ENCODE data around the gene OOSP1. TPM values are rescaled to one million over a fixed set of nuclear protein-coding genes. Genes with fewer than 3 reads are reported as not detected.
"Not testable (repeated sequence)": the region's sequence is repeated elsewhere in the genome, so short reads cannot be mapped to it uniquely, and the experiment has no call there.

Gene OOSP1
- total RNA-seq, 1 donor from 2014 or later = not detected

DNA sequence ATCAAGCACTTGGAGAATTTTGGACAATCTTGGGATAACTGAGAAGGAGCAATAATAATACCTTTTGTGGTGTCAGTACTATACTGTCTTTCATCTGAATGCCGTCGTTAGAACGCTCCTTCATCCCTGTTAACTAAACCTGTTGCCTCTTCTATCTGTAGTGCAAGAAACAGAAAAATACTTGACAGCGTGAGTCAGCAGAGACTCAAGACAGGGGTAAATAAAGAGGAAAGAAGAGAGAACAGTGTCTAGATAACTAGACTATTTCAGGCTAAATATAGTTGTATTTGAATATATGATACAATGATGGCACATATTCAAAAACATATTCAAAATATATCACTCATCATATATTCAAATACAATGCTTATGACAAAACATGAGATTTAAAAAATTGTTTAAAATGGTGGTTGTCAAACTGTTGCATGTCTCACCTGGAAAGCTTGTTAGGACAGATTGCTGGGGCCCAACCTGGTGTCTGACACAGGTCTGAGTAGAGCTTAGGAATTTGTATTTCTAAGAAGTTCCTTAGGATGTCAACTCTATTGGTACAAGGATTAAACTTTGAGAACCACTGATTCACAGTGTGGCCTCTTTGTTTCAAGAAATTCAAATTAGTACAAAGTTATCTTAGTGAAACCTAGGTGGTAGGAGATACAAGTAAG, 43.0 kb downstream of the OOSP1 start:
- H3K36me3 ChIP-seq (ENCODE audit: control insufficient read depth, insufficient read depth, low read length) = no peaks in the 10 kb centered on the region
- H3K27me3 ChIP-seq (ENCODE audit: control insufficient read depth, insufficient read depth, low read length) = no peaks in the 10 kb centered on the region
- no peak for DNase-seq (ENCODE audit: low read depth)
- H3K4me3 ChIP-seq (ENCODE audit: low read depth, low read length) = no peak overlapping the region
- TF ChIP-seq, protein P1, sequence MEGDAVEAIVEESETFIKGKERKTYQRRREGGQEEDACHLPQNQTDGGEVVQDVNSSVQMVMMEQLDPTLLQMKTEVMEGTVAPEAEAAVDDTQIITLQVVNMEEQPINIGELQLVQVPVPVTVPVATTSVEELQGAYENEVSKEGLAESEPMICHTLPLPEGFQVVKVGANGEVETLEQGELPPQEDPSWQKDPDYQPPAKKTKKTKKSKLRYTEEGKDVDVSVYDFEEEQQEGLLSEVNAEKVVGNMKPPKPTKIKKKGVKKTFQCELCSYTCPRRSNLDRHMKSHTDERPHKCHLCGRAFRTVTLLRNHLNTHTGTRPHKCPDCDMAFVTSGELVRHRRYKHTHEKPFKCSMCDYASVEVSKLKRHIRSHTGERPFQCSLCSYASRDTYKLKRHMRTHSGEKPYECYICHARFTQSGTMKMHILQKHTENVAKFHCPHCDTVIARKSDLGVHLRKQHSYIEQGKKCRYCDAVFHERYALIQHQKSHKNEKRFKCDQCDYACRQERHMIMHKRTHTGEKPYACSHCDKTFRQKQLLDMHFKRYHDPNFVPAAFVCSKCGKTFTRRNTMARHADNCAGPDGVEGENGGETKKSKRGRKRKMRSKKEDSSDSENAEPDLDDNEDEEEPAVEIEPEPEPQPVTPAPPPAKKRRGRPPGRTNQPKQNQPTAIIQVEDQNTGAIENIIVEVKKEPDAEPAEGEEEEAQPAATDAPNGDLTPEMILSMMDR (IDR thresholded peaks at IDR 0.05; ENCODE audit: insufficient read depth, low read length, poor library complexity, severe bottlenecking) = no peak

DNA sequence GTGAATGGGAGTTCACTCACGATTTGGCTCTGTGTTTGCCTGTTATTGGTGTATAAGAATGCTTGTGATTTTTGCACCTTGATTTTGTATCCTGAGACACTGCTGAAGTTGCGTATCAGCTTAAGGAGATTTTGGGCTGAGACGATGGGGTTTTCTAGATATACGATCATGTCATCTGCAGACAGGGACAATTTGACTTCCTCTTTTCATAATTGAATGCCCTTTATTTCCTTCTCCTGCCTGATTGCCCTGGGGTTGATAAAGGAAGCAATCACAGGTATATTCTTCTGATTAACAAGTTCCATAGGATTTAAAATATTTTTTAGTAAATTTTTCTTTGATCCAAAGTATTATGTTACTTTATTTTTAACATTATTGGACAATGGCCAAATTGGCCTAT, 43.8 kb downstream of the OOSP1 start:
- not testable (repeated sequence) for H3K36me3 ChIP-seq (ENCODE audit: control insufficient read depth, insufficient read depth, low read length); H3K4me3 ChIP-seq (ENCODE audit: low read depth, low read length); DNase-seq (ENCODE audit: low read depth); H3K27me3 ChIP-seq (ENCODE audit: control insufficient read depth, insufficient read depth, low read length)

DNA sequence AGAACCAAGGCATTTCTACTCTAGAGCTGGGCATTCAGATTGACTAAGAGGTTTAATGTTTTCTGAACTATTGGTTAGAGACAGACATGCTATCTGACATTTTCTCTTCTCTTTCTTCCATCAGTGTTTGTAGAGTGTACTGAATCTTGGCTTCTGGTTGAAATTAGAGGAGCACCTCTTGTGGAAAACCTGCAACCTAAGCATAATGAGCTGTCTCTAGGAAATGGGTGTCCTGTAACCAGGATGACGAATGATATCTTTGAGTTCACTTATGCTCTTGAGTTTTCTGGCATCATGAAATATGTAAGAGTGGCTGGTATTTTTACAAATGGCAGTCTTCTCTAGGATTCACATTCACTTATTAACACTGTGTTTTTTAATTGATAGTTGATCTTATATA, 45.0 kb downstream of the OOSP1 start:
- TF ChIP-seq, protein P1 (IDR thresholded peaks at IDR 0.05; ENCODE audit: insufficient read depth, low read length, poor library complexity, severe bottlenecking) = no peak
- DNase-seq (ENCODE audit: low read depth) = no peak
- Histone ChIP-seq H3K27me3 (ENCODE audit: control insufficient read depth, insufficient read depth, low read length) (no peaks in the 10 kb centered on the region), H3K4me3 (ENCODE audit: low read depth, low read length) (no peak overlapping the region), H3K36me3 (ENCODE audit: control insufficient read depth, insufficient read depth, low read length) (no peaks in the 10 kb centered on the region)

DNA sequence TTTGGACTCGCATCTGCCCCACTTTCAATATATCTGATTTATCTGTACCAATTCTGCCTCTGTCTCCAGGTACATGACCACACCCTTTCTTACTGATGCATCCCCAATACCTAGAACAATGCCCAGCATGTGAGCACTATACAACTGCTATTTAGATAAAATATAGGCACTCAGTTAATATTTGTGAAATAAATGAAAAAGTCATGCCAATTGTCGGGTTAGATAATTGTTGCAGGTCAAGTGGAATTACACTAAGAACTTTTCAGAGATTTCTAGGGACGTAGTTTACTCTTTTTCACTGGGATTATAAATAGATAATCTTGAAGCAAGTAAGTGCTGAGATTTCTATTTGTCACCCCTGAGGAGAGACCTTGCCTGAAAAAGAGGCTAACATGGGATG, 46.1 kb downstream of the OOSP1 start:
- no peaks in the 10 kb centered on the region for H3K27me3 ChIP-seq (ENCODE audit: control insufficient read depth, insufficient read depth, low read length)
- no peak overlapping the region for H3K4me3 ChIP-seq (ENCODE audit: low read depth, low read length)
- DNase-seq (ENCODE audit: low read depth) = no peak
- H3K36me3 ChIP-seq (ENCODE audit: control insufficient read depth, insufficient read depth, low read length) = no peaks in the 10 kb centered on the region
- TF ChIP-seq, protein P1 (IDR thresholded peaks at IDR 0.05; ENCODE audit: insufficient read depth, low read length, poor library complexity, severe bottlenecking) = no peak

DNA sequence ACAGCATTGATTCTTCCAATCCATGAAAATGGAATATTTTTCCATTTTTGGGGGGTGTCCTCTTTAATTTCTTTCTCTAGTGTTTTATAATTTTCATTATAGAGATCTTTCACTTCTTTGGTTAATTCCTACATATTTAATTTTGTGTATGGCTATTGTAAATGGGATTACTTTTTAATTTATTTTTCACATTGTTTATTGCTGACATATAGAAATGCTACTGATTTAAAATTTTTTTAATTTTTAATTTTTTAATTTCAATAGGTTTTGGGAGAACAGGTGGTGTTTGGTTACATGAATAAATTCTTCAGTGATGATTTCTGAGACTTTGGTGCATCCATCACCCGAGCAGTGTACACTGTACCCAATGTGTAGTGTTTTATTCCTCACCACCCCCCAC, 52.2 kb downstream of the OOSP1 start:
- TF ChIP-seq, protein P1 (IDR thresholded peaks at IDR 0.05; ENCODE audit: insufficient read depth, low read length, poor library complexity, severe bottlenecking) = no peak
- no peak overlapping the region for H3K4me3 ChIP-seq (ENCODE audit: low read depth, low read length)
- H3K27me3 ChIP-seq (ENCODE audit: control insufficient read depth, insufficient read depth, low read length) = no peaks in the 10 kb centered on the region
- DNase-seq (ENCODE audit: low read depth) = no peak
- no peaks in the 10 kb centered on the region for H3K36me3 ChIP-seq (ENCODE audit: control insufficient read depth, insufficient read depth, low read length)

DNA sequence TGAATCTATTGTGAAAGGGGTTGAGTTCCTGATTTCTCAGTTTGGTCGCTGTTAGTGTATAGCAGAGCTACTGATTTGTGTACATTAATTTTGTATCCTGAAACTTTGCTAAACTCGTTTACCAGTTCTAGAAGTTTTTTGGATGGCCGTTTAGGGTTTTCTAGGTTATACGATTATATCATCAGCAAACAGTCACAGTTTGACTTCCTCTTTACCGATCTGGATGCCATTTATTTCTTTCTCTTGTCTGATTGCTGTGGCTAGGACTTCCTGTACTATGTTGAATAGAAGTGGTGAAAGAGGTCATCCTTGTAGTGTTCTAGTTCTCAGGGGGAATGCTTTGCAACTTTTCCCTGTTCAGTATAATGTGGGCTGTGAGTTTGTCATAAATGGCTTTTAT, 54.2 kb downstream of the OOSP1 start:
- no peaks in the 10 kb centered on the region for H3K36me3 ChIP-seq (ENCODE audit: control insufficient read depth, insufficient read depth, low read length)
- no peaks in the 10 kb centered on the region for H3K27me3 ChIP-seq (ENCODE audit: control insufficient read depth, insufficient read depth, low read length)
- H3K4me3 ChIP-seq (ENCODE audit: low read depth, low read length) = no peak overlapping the region
- TF ChIP-seq, protein P1 (IDR thresholded peaks at IDR 0.05; ENCODE audit: insufficient read depth, low read length, poor library complexity, severe bottlenecking) = no peak
- DNase-seq (ENCODE audit: low read depth) = no peak

Data from kidney epithelial cell (primary cell).